ENCODE measurements around the gene YY1AP1. TPM values are rescaled to one million over a fixed set of nuclear protein-coding genes. Genes with fewer than 3 reads are reported as not detected.

The YY1AP1 gene
- polyA plus RNA-seq, 3 donors: 14.0 to 93.4 (median 24.3) TPM

GRCh38 chr1:155697046-155697445 lies 8.5 kb upstream of the YY1AP1 start:
- H3K36me3 Mint-ChIP-seq: peaks cover 10 to 18% of the 10 kb centered on the region in 2 donors
- Histone ChIP-seq H3K79me2 (ENCODE audit: insufficient read depth, low read length) (peaks cover 79% of the 10 kb centered on the region), H3K9ac (ENCODE audit: insufficient read depth, low read length, poor library complexity, severe bottlenecking) (no peak overlapping the region), H3K9me3 (replicated peaks in 1 of 2; ENCODE audit: control insufficient read depth in 1 of 2, insufficient read depth in 1 of 2, low read length in 2 of 2) (peaks cover 0 to 5% of the 10 kb centered on the region in 2 donors), H3K27ac (ENCODE audit: low read depth in 1 of 2, low read length in 2 of 2) (no peak overlapping the region), H3K4me1 (ENCODE audit: control insufficient read depth in 1 of 2, insufficient read depth in 2 of 2, low read length in 2 of 2) (peaks cover 0 to under 1% of the 10 kb centered on the region in 2 donors), H3K4me3 (replicated peaks in 1 of 3; ENCODE audit: low read depth in 2 of 3, low read length in 3 of 3) (no peak overlapping the region), H3K4me2 (replicated peaks; ENCODE audit: extremely low read depth, low read length, poor library complexity, severe bottlenecking) (no peak overlapping the region), H2AFZ (ENCODE audit: insufficient read depth, low read depth, low read length, poor library complexity, severe bottlenecking) (no peak overlapping the region), H3K36me3 (replicated peaks in 1 of 2; ENCODE audit: control insufficient read depth in 1 of 2, insufficient read depth in 2 of 2, low read length in 2 of 2) (peaks cover 6 to 18% of the 10 kb centered on the region in 2 donors), H3K27me3 (ENCODE audit: control insufficient read depth in 2 of 2, insufficient read depth in 2 of 2, low read length in 2 of 2) (no peaks in the 10 kb centered on the region), H4K20me1 (ENCODE audit: insufficient read depth, low read length) (peaks cover 37% of the 10 kb centered on the region)
- H3K4me1 Mint-ChIP-seq: peaks cover 10% of the 10 kb centered on the region
- intact Hi-C loops (cut with micrococcal nuclease): no loop called here
- peaks cover 0 to 2% (median 0%) of the 10 kb centered on the region in 3 donors for H3K27me3 Mint-ChIP-seq (ENCODE audit: low read depth in 3 of 3)
- no peak for TF ChIP-seq CTCF (IDR thresholded peaks at IDR 0.05)
- H3K27ac Mint-ChIP-seq: no peak overlapping the region
- no peak for DNase-seq
- peaks cover 3 to 14% (median 7%) of the 10 kb centered on the region in 7 donors for H3K9me3 Mint-ChIP-seq
- 100% methylated on average over 1 of the region's 10 CpGs for WGBS (ENCODE audit: insufficient coverage)
- H3K4me3 Mint-ChIP-seq: no peak overlapping the region

DNA sequence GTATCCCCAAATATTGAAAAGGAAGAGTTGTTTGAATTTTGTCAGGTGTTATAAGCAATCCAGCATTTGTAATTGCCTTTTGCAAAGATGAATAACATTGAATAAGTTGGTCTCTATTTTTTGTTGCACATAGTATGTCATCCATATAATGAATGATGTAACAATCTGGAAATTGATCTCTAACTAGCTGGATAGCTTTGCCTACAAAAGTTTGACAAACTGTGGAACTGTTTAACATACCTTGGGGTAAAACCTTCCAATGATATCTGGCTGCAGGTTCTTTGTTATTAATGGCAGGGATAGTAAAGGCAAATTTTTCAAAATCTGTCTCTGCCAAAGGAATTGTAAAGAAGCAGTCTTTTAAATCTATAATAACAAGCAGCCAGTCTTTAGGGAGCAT lies 8.0 kb upstream of the YY1AP1 start:
- H3K9ac ChIP-seq (ENCODE audit: insufficient read depth, low read length, poor library complexity, severe bottlenecking): no peak overlapping the region
- peaks cover 4 to 10% of the 10 kb centered on the region in 2 donors for H3K9me3 ChIP-seq (replicated peaks in 1 of 2; ENCODE audit: control insufficient read depth in 1 of 2, insufficient read depth in 1 of 2, low read length in 2 of 2)
- no peaks in the 10 kb centered on the region for H3K4me1 ChIP-seq (ENCODE audit: control insufficient read depth in 1 of 2, insufficient read depth in 2 of 2, low read length in 2 of 2)
- peaks cover 84% of the 10 kb centered on the region for H3K79me2 ChIP-seq (ENCODE audit: insufficient read depth, low read length)
- Mint-ChIP-seq H3K27ac (no peak overlapping the region), H3K4me3 (no peak overlapping the region), H3K4me1 (peaks cover 10% of the 10 kb centered on the region), H3K27me3 (ENCODE audit: low read depth in 3 of 3) (peaks cover 0 to 2% (median 0%) of the 10 kb centered on the region in 3 donors), H3K36me3 (peaks cover 15 to 24% of the 10 kb centered on the region in 2 donors), H3K9me3 (peaks cover 8 to 19% (median 12%) of the 10 kb centered on the region in 7 donors)
- intact Hi-C loops (cut with micrococcal nuclease): no loop called here
- no peak overlapping the region for H3K4me3 ChIP-seq (replicated peaks in 1 of 3; ENCODE audit: low read depth in 2 of 3, low read length in 3 of 3)
- no peak overlapping the region for H3K27ac ChIP-seq (ENCODE audit: low read depth in 1 of 2, low read length in 2 of 2)
- no peak overlapping the region for H3K4me2 ChIP-seq (replicated peaks; ENCODE audit: extremely low read depth, low read length, poor library complexity, severe bottlenecking)
- TF ChIP-seq CTCF (IDR thresholded peaks at IDR 0.05): no peak
- H4K20me1 ChIP-seq (ENCODE audit: insufficient read depth, low read length): peaks cover 37% of the 10 kb centered on the region
- no peak overlapping the region for H2AFZ ChIP-seq (ENCODE audit: insufficient read depth, low read depth, low read length, poor library complexity, severe bottlenecking)
- no peak for DNase-seq
- H3K36me3 ChIP-seq (replicated peaks in 1 of 2; ENCODE audit: control insufficient read depth in 1 of 2, insufficient read depth in 2 of 2, low read length in 2 of 2): peaks cover 10 to 23% of the 10 kb centered on the region in 2 donors
- H3K27me3 ChIP-seq (ENCODE audit: control insufficient read depth in 2 of 2, insufficient read depth in 2 of 2, low read length in 2 of 2): no peaks in the 10 kb centered on the region

All from CD14-positive monocyte (primary cell).